ENCODE data around the gene DACH1.

DNA sequence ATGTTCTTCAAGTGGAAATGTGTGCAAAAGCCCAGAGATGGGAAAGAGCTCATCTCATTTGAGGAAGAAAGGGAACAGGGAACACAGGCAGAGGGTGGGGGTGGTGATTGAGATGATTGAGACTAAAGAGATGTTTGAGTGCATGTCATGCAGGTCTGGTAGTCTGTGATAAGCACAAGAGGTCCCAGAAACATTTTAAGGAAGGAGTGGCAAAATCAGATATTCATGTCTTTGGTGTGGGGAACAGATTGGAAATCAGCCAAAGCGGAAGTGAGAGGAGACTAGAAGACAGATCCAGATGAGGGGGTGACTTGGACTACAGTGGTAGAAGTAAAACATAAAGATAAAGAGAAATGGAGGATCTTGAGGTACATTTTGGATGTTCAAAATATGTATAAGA lies 39.4 kb upstream of the DACH1 start:
- TF ChIP-seq GMEB1 (CRISPR knock-in tag; IDR thresholded peaks at IDR 0.05; ENCODE audit: borderline replicate concordance) (no peak), ZNF264 (CRISPR knock-in tag; IDR thresholded peaks at IDR 0.05) (no peak), CREM (IDR thresholded peaks at IDR 0.05) (no peak), CREM (CRISPR knock-in tag; IDR thresholded peaks at IDR 0.05) (no peak), ESRRA (CRISPR knock-in tag; IDR thresholded peaks at IDR 0.05; ENCODE audit: low read depth) (no peak), SIX4 (CRISPR knock-in tag; IDR thresholded peaks at IDR 0.05) (no peak), SIN3A (IDR thresholded peaks at IDR 0.05; ENCODE audit: borderline replicate concordance, low read depth, low read length) (no peak), RORA (CRISPR knock-in tag; IDR thresholded peaks at IDR 0.05) (no peak)
- TF ChIP-seq, protein P1, sequence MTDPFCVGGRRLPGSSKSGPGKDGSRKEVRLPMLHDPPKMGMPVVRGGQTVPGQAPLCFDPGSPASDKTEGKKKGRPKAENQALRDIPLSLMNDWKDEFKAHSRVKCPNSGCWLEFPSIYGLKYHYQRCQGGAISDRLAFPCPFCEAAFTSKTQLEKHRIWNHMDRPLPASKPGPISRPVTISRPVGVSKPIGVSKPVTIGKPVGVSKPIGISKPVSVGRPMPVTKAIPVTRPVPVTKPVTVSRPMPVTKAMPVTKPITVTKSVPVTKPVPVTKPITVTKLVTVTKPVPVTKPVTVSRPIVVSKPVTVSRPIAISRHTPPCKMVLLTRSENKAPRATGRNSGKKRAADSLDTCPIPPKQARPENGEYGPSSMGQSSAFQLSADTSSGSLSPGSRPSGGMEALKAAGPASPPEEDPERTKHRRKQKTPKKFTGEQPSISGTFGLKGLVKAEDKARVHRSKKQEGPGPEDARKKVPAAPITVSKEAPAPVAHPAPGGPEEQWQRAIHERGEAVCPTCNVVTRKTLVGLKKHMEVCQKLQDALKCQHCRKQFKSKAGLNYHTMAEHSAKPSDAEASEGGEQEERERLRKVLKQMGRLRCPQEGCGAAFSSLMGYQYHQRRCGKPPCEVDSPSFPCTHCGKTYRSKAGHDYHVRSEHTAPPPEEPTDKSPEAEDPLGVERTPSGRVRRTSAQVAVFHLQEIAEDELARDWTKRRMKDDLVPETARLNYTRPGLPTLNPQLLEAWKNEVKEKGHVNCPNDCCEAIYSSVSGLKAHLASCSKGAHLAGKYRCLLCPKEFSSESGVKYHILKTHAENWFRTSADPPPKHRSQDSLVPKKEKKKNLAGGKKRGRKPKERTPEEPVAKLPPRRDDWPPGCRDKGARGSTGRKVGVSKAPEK (CRISPR knock-in tag; IDR thresholded peaks at IDR 0.05; ENCODE audit: borderline replicate concordance), result no peak
- TF ChIP-seq, protein P2, sequence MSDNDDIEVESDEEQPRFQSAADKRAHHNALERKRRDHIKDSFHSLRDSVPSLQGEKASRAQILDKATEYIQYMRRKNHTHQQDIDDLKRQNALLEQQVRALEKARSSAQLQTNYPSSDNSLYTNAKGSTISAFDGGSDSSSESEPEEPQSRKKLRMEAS (IDR thresholded peaks at IDR 0.05), result no peak
- TF ChIP-seq, protein P3, sequence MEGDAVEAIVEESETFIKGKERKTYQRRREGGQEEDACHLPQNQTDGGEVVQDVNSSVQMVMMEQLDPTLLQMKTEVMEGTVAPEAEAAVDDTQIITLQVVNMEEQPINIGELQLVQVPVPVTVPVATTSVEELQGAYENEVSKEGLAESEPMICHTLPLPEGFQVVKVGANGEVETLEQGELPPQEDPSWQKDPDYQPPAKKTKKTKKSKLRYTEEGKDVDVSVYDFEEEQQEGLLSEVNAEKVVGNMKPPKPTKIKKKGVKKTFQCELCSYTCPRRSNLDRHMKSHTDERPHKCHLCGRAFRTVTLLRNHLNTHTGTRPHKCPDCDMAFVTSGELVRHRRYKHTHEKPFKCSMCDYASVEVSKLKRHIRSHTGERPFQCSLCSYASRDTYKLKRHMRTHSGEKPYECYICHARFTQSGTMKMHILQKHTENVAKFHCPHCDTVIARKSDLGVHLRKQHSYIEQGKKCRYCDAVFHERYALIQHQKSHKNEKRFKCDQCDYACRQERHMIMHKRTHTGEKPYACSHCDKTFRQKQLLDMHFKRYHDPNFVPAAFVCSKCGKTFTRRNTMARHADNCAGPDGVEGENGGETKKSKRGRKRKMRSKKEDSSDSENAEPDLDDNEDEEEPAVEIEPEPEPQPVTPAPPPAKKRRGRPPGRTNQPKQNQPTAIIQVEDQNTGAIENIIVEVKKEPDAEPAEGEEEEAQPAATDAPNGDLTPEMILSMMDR (CRISPR knock-in tag; IDR thresholded peaks at IDR 0.05), result no peak

Measured in HepG2 (cell line).